Endothelial cell of umbilical vein (primary cell): Measurements from ENCODE around the gene BTNL9. TPM values are rescaled to one million over a fixed set of nuclear protein-coding genes. Genes with fewer than 3 reads are reported as not detected.

Experiments used
- BruUV-seq: library from RNA; stranded (reverse); fragments of 400-500 nt; replicated peaks from 2 replicates; lab custom pipeline; 2021; lab: Mats Ljungman, UMichigan
- CTCF ChIA-PET: fragments of 300-600, 350-600 bp; sonication (Branson Sonifier 250); formaldehyde crosslinking; loops from one replicate; lab custom pipeline; 2021; ENCODE audit warnings: antibody characterized with exemption, inconsistent platforms; lab: Charles Lee
- POLR2A ChIA-PET: fragments of 300-600, 350-600 bp; sonication (Branson Sonifier 250); formaldehyde crosslinking; loops from one replicate; lab custom pipeline; 2021; ENCODE audit warnings: antibody characterized with exemption, inconsistent platforms; lab: Charles Lee
- DNase-seq: peaks from one replicate; pipeline ENCODE4 v3.0.0-alpha.2; 2011; ENCODE audit warnings: low read depth, low spot score
- FAIRE-seq: peaks from 2 replicates; lab custom pipeline; 2011; peaks lifted over from hg19 to GRCh38; lab: Jason Lieb, UNC
- H2AFZ ChIP-seq: 2 replicates; pipeline ENCODE4 v1.6.0; 2012; ENCODE audit warnings: low read depth, low read length, control low read depth, inconsistent platforms
- H3K27ac ChIP-seq: 2 replicates; pipeline ENCODE4 v1.5.1; 2011; ENCODE audit warnings: low read depth, mild to moderate bottlenecking, control low read depth, low read length, moderate library complexity; ENCODE audit not compliant: insufficient read depth
- H3K27me3 ChIP-seq, 2 experiments: 2 replicates each; pipeline versions ENCODE4 v1.6.0 to v1.6.1; 2011; ENCODE audit warnings: low read length in 2 of 2, mixed read lengths in 1 of 2; ENCODE audit not compliant: control insufficient read depth in 2 of 2, insufficient read depth in 2 of 2
- H3K36me3 ChIP-seq, 2 experiments: 2 replicates in 1 of 2; 3 replicates in 1 of 2; pipeline ENCODE4 v1.5.1; 2011; ENCODE audit warnings: low read length in 2 of 2, mild to moderate bottlenecking in 1 of 2, moderate library complexity in 1 of 2; ENCODE audit not compliant: control insufficient read depth in 2 of 2, insufficient read depth in 2 of 2; ENCODE audit errors: extremely low read depth in 1 of 2
- H3K4me1 ChIP-seq: 3 replicates; pipeline ENCODE4 v1.5.1; 2011; ENCODE audit warnings: mild to moderate bottlenecking, low read length; ENCODE audit not compliant: control insufficient read depth, insufficient read depth; ENCODE audit errors: extremely low read depth
- H3K4me2 ChIP-seq: 2 replicates; pipeline ENCODE4 v1.6.1; 2011; ENCODE audit warnings: low read length, control low read depth, mixed read lengths; ENCODE audit not compliant: insufficient read depth
- H3K4me3 ChIP-seq, 3 experiments: fragments of 200-600 bp in 1 of 3; sonication (generic), shearing (Covaris generic) in 1 of 3; replicated peaks in 1 of 3; 2 replicates each; pipeline ENCODE4 v1.5.1; 2011 to 2016; ENCODE audit warnings: control low read depth in 3 of 3, low read length in 3 of 3, mild to moderate bottlenecking in 2 of 3, inconsistent platforms in 1 of 3, low read depth in 1 of 3, moderate library complexity in 1 of 3; ENCODE audit not compliant: insufficient read depth in 1 of 3
- H3K79me2 ChIP-seq: 2 replicates; pipeline ENCODE4 v1.6.0; 2012; ENCODE audit warnings: low read length, inconsistent platforms; ENCODE audit not compliant: control insufficient read depth, insufficient read depth
- H3K9ac ChIP-seq: replicated peaks from 2 replicates; pipeline ENCODE3; 2011; ENCODE audit warnings: low read length, control low read depth; ENCODE audit not compliant: insufficient read depth; ENCODE audit errors: extremely low read depth
- H3K9me1 ChIP-seq: replicated peaks from 3 replicates; pipeline ENCODE4 v1.6.0; 2011; ENCODE audit warnings: mild to moderate bottlenecking, low read length; ENCODE audit not compliant: control insufficient read depth, insufficient read depth; ENCODE audit errors: extremely low read depth
- H3K9me3 ChIP-seq: replicated peaks from 2 replicates; pipeline ENCODE4 v1.5.1; 2012; ENCODE audit warnings: low read length, inconsistent platforms; ENCODE audit not compliant: control insufficient read depth, insufficient read depth
- H4K20me1 ChIP-seq: replicated peaks from 2 replicates; pipeline ENCODE3; 2011; ENCODE audit warnings: mild to moderate bottlenecking, low read length; ENCODE audit not compliant: control insufficient read depth, insufficient read depth; ENCODE audit errors: extremely low read depth
- CTCF ChIP-seq, 2 donors: IDR thresholded peaks; 1 replicate in 1 of 2; 2 replicates in 1 of 2; pipeline ENCODE4 v1.5.1; 2011; ENCODE audit warnings: low read length in 2 of 2, mild to moderate bottlenecking in 2 of 2, moderate library complexity in 2 of 2, control low read depth in 1 of 2, inconsistent platforms in 1 of 2, low read depth in 1 of 2; ENCODE audit not compliant: insufficient read depth in 1 of 2; ENCODE audit errors: extremely low read depth in 1 of 2
- EZH2 ChIP-seq: IDR thresholded peaks from 2 replicates; pipeline ENCODE4 v1.6.1; 2012; ENCODE audit warnings: borderline replicate concordance, low read depth, mild to moderate bottlenecking, moderate library complexity, low read length, inconsistent platforms; ENCODE audit not compliant: severe bottlenecking
- FOS ChIP-seq: IDR thresholded peaks from 2 replicates; pipeline ENCODE4 v1.6.1; 2011; ENCODE audit warnings: mild to moderate bottlenecking, low read length, moderate library complexity, borderline replicate concordance; ENCODE audit not compliant: insufficient read depth
- GATA2 ChIP-seq: IDR thresholded peaks from 2 replicates; pipeline ENCODE4 v1.7.0; 2011; ENCODE audit warnings: low read depth, mild to moderate bottlenecking, moderate library complexity, mixed read lengths, low read length; ENCODE audit not compliant: insufficient read length, insufficient read depth
- JUN ChIP-seq: IDR thresholded peaks from 2 replicates; pipeline ENCODE4 v1.6.1; 2011; ENCODE audit warnings: borderline replicate concordance, low read depth; ENCODE audit not compliant: insufficient read length, insufficient read depth
- MAX ChIP-seq: IDR thresholded peaks from 2 replicates; pipeline ENCODE4 v1.6.1; 2011; ENCODE audit not compliant: insufficient read depth, insufficient read length
- MYC ChIP-seq: IDR thresholded peaks from one replicate; pipeline ENCODE4 v1.6.1; 2011; ENCODE audit warnings: mild to moderate bottlenecking, low read depth, low read length
- POLR2A ChIP-seq: IDR thresholded peaks from 2 replicates; pipeline ENCODE4 v1.6.1; 2012; ENCODE audit warnings: low read depth, mild to moderate bottlenecking, control low read depth, low read length
- POLR2AphosphoS5 ChIP-seq: IDR thresholded peaks from 2 replicates; pipeline ENCODE4 v1.6.1; 2012; ENCODE audit warnings: low read depth, mild to moderate bottlenecking, control low read depth, low read length, moderate library complexity; ENCODE audit not compliant: insufficient read depth
- dilution Hi-C: fragments of 300-500 bp; cut with MboI; formaldehyde crosslinking; loops from one replicate; pipeline ENCODE4 v1.15.0; 2019; ENCODE audit warnings: low sequenced_read_pairs; ENCODE audit not compliant: extremely low pct_ligation_motif_present
- intact Hi-C: fragments of 100-400 bp; cut with micrococcal nuclease; formaldehyde crosslinking; loops from one replicate; pipeline ENCODE4 v1.10.0; 2022
- polyA plus RNA-seq, 4 experiments: library from polyadenylated mRNA; depleted of rRNA in 3 of 4; stranded (reverse) in 3 of 4; unstranded in 1 of 4; fragments of >200 nt; gene quantifications; 2 replicates each; pipeline versions ENCODE4 v1.2.1 to v1.2.3, GENCODE V29; 2011 to 2012; ENCODE audit warnings: missing spikeins in 1 of 4
- total RNA-seq: library from RNA; stranded (reverse); gene quantifications from 2 replicates; pipeline ENCODE4 v1.2.3, GENCODE V29; 2021

The BTNL9 gene
- total and polyA plus RNA-seq, 2 donors (not counting 3 experiments of a cell fraction or from before 2014, with no cell fraction given) = 0.13 to 0.33 TPM

- intact Hi-C loops = no loop called here
- H3K79me2 ChIP-seq = no peaks in the 10 kb centered on the region
- DNase-seq = no peak
- H3K4me3 ChIP-seq = no peak overlapping the region
- no peaks in the 10 kb centered on the region for H3K36me3 ChIP-seq
- no peak overlapping the region for H2AFZ ChIP-seq
- no peaks in the 10 kb centered on the region for H3K27me3 ChIP-seq
- H3K27ac ChIP-seq = no peak overlapping the region
- CTCF ChIA-PET = no interaction called here
- BruUV-seq = no TSS peak
- no peaks in the 10 kb centered on the region for H3K9me1 ChIP-seq
- no peak overlapping the region for H3K4me2 ChIP-seq
- no peaks in the 10 kb centered on the region for H3K4me1 ChIP-seq
- FAIRE-seq = no peak
- no peak for TF ChIP-seq CTCF (IDR thresholded peaks at IDR 0.05; ENCODE audit: extremely low read depth in 1 of 2, insufficient read depth in 1 of 2, low read depth in 1 of 2, low read length in 2 of 2)
- no peak for TF ChIP-seq MYC
- no peak for TF ChIP-seq GATA2
- no peak for TF ChIP-seq JUN
- no peak for TF ChIP-seq FOS
- no peak for TF ChIP-seq POLR2AphosphoS5
- no peak for TF ChIP-seq MAX
- no peak for TF ChIP-seq EZH2
- TF ChIP-seq POLR2A = no peak
- H3K9ac ChIP-seq = no peak overlapping the region
- dilution Hi-C loops = no loop called here
- POLR2A ChIA-PET = no interaction called here
- no peaks in the 10 kb centered on the region for H4K20me1 ChIP-seq
- H3K9me3 ChIP-seq = no peaks in the 10 kb centered on the region
Observed at GRCh38 chr5:181042036-181042713, 2.1 kb downstream of the BTNL9 start.
